NCI-H1092 (cell line): ENCODE measurements around the gene NDUFS5.
A peak's percentile ranks its signal among the peaks of the same experiment; 100 is the strongest.
"Not testable (repeated sequence)": the region's sequence is repeated elsewhere in the genome, so short reads cannot be mapped to it uniquely, and the experiment has no call there.

Experiments
- DNase-seq: peaks from one replicate; lab custom pipeline; 2025; lab: John Stamatoyannopoulos, UW

The NDUFS5 gene

GRCh38 chr1:39063775-39064174 lies 37.6 kb downstream of the NDUFS5 start:
- no peak for DNase-seq

GRCh38 chr1:39065542-39065941 lies 39.4 kb downstream of the NDUFS5 start:
- no peak for DNase-seq

- DNase-seq: not testable (repeated sequence)
Measured at GRCh38 chr1:39068227-39068626, 42.1 kb downstream of the NDUFS5 start.

GRCh38 chr1:39071557-39071956 lies 45.4 kb downstream of the NDUFS5 start:
- DNase-seq: not testable (repeated sequence)

GRCh38 chr1:39076127-39076798 lies 50.1 kb downstream of the NDUFS5 start:
- DNase-seq: no peak

- DNase-seq: no peak
Measured at GRCh38 chr1:39076799-39077148, 50.6 kb downstream of the NDUFS5 start.

- no peak for DNase-seq
Measured at GRCh38 chr1:39080269-39080826, 54.2 kb downstream of the NDUFS5 start.

- peak; percentile 19 for DNase-seq
Measured at GRCh38 chr1:39080831-39081270, 54.7 kb downstream of the NDUFS5 start.

GRCh38 chr1:39081271-39082009 lies 55.3 kb downstream of the NDUFS5 start:
- peak; percentile 35 for DNase-seq

- DNase-seq: no peak
Measured at GRCh38 chr1:39082010-39082799, 56.1 kb downstream of the NDUFS5 start.

GRCh38 chr1:39082811-39083576 lies 56.8 kb downstream of the NDUFS5 start:
- DNase-seq: no peak

GRCh38 chr1:39084191-39084590 lies 58.0 kb downstream of the NDUFS5 start:
- DNase-seq: no peak
